ENCODE results near the gene CHCHD3. TPM values are rescaled to one million over a fixed set of nuclear protein-coding genes. Genes with fewer than 3 reads are reported as not detected.

The CHCHD3 gene
- total and polyA plus RNA-seq, 2 of the 4 experiments (the other 2 are of a cell fraction): 56.9 to 141 TPM

DNA sequence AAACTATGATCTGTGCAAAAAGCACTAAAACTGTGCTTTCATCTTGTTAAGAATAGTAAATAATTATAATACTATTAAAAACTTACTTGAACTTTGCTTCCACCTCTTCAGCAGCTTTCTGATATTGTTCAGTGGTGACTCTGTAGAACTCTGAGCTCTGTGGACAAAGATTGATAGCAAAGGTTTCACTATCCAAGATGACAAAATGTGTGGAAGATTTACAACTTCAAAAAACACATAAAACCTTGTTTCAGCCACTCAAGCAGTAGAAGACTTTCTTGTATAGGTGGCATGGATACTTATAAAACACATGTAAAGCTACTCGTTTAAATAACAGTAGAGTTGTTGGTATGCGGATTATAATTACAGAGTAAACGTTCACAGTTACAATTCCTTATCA, 243.6 kb downstream of the CHCHD3 start:
- no peak overlapping the region for H2AK9ac ChIP-seq (replicated peaks; ENCODE audit: low read depth, low read length, poor library complexity)
- H2AFZ ChIP-seq (replicated peaks; ENCODE audit: low read length, poor library complexity): no peak overlapping the region
- no peak overlapping the region for H2AK5ac ChIP-seq (ENCODE audit: low read depth, low read length)
- no CpG with 5 or more reads among the region's 3 CpGs for WGBS, 2 experiments (ENCODE audit: extremely low coverage in 2 of 2, insufficient read length in 1 of 2)
- no peak overlapping the region for H3K4ac ChIP-seq (ENCODE audit: low read depth, low read length)
- no peaks in the 10 kb centered on the region for H3K4me1 ChIP-seq (ENCODE audit: control insufficient read depth, insufficient read depth, low read length)
- peaks cover 0 to 5% of the 10 kb centered on the region in 2 experiments; a peak in 1 of 4 replicates for H3K79me1 ChIP-seq (ENCODE audit: low read depth in 1 of 2, low read length in 2 of 2)
- dilution Hi-C loops (cut with HindIII; ENCODE audit: low sequenced_read_pairs, unreplicated experiment) (no loop called here), in situ Hi-C loops (cut with MboI; ENCODE audit: low sequenced_read_pairs) (no loop called here), intact Hi-C loops (cut with micrococcal nuclease) (no loop called here)
- H3K23ac ChIP-seq (ENCODE audit: low read depth, low read length): no peak overlapping the region
- no peak overlapping the region for H4K5ac ChIP-seq (ENCODE audit: low read depth, low read length)
- no peak overlapping the region for H2BK5ac ChIP-seq (ENCODE audit: low read depth, low read length, poor library complexity, severe bottlenecking)
- no peak overlapping the region for H4K91ac ChIP-seq (ENCODE audit: insufficient read depth, low read depth, low read length)
- no peak overlapping the region for H4K8ac ChIP-seq (ENCODE audit: low read depth in 2 of 2, low read length in 2 of 2)
- no peak overlapping the region for H2BK15ac ChIP-seq (ENCODE audit: low read depth, low read length)
- no peak overlapping the region for H3K4me3 ChIP-seq (ENCODE audit: insufficient read depth, low read depth, low read length)
- H3K27me3 ChIP-seq (ENCODE audit: control insufficient read depth, insufficient read depth, low read length): no peaks in the 10 kb centered on the region
- H3K27ac ChIP-seq (ENCODE audit: insufficient read depth, low read length): no peak overlapping the region
- no peak overlapping the region for H2BK120ac ChIP-seq (ENCODE audit: low read depth, low read length)
- ChIA-PET POLR2A (ENCODE audit: unreplicated experiment) (no interaction called here), CTCF (no interaction called here)
- no peaks in the 10 kb centered on the region for H3K9me3 ChIP-seq (ENCODE audit: control insufficient read depth, insufficient read depth, low read length)
- H3K4me2 ChIP-seq (ENCODE audit: low read depth, low read length): no peak overlapping the region
- no peak overlapping the region for H3K14ac ChIP-seq (replicated peaks; ENCODE audit: low read depth, low read length)
- H3K56ac ChIP-seq (ENCODE audit: extremely low read depth, insufficient read depth, low read length): no peak overlapping the region
- H4K20me1 ChIP-seq (ENCODE audit: insufficient read depth, low read length): no peaks in the 10 kb centered on the region
- TF ChIP-seq MXI1 (IDR thresholded peaks at IDR 0.05; ENCODE audit: borderline replicate concordance, low read depth, low read length): no peak
- TF ChIP-seq MAFK (IDR thresholded peaks at IDR 0.05; ENCODE audit: low read depth, low read length): no peak
- no peak for TF ChIP-seq CHD1 (IDR thresholded peaks at IDR 0.05; ENCODE audit: low read depth, low read length)
- no peak for TF ChIP-seq BHLHE40 (IDR thresholded peaks at IDR 0.05; ENCODE audit: low read depth, low read length)
- TF ChIP-seq MAZ (IDR thresholded peaks at IDR 0.05; ENCODE audit: borderline replicate concordance, low read depth, low read length): no peak
- TF ChIP-seq RCOR1 (IDR thresholded peaks at IDR 0.05; ENCODE audit: insufficient replicate concordance, low read length): no peak
- no peak for TF ChIP-seq NFE2L2 (IDR thresholded peaks at IDR 0.05; ENCODE audit: low read depth, low read length)
- TF ChIP-seq POLR2A (IDR thresholded peaks at IDR 0.05; ENCODE audit: low read depth, low read length): no peak
- TF ChIP-seq, protein P1, sequence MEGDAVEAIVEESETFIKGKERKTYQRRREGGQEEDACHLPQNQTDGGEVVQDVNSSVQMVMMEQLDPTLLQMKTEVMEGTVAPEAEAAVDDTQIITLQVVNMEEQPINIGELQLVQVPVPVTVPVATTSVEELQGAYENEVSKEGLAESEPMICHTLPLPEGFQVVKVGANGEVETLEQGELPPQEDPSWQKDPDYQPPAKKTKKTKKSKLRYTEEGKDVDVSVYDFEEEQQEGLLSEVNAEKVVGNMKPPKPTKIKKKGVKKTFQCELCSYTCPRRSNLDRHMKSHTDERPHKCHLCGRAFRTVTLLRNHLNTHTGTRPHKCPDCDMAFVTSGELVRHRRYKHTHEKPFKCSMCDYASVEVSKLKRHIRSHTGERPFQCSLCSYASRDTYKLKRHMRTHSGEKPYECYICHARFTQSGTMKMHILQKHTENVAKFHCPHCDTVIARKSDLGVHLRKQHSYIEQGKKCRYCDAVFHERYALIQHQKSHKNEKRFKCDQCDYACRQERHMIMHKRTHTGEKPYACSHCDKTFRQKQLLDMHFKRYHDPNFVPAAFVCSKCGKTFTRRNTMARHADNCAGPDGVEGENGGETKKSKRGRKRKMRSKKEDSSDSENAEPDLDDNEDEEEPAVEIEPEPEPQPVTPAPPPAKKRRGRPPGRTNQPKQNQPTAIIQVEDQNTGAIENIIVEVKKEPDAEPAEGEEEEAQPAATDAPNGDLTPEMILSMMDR (conservative IDR thresholded peaks at IDR 0.05; ENCODE audit: low read depth, low read length): no peak
- no peak for TF ChIP-seq FOS (IDR thresholded peaks at IDR 0.05; ENCODE audit: low read depth, low read length)
- TF ChIP-seq RAD21 (IDR thresholded peaks at IDR 0.05; ENCODE audit: low read length): no peak
- no peak for TF ChIP-seq RFX5 (IDR thresholded peaks at IDR 0.05; ENCODE audit: low read depth, low read length)
- no peak for TF ChIP-seq SMC3 (IDR thresholded peaks at IDR 0.05; ENCODE audit: low read depth, low read length)
- TF ChIP-seq, protein P2, sequence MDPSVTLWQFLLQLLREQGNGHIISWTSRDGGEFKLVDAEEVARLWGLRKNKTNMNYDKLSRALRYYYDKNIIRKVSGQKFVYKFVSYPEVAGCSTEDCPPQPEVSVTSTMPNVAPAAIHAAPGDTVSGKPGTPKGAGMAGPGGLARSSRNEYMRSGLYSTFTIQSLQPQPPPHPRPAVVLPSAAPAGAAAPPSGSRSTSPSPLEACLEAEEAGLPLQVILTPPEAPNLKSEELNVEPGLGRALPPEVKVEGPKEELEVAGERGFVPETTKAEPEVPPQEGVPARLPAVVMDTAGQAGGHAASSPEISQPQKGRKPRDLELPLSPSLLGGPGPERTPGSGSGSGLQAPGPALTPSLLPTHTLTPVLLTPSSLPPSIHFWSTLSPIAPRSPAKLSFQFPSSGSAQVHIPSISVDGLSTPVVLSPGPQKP (IDR thresholded peaks at IDR 0.05; ENCODE audit: borderline replicate concordance, low read depth, low read length): no peak
- TF ChIP-seq, protein P3, sequence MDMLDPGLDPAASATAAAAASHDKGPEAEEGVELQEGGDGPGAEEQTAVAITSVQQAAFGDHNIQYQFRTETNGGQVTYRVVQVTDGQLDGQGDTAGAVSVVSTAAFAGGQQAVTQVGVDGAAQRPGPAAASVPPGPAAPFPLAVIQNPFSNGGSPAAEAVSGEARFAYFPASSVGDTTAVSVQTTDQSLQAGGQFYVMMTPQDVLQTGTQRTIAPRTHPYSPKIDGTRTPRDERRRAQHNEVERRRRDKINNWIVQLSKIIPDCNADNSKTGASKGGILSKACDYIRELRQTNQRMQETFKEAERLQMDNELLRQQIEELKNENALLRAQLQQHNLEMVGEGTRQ (IDR thresholded peaks at IDR 0.05; ENCODE audit: low read depth, low read length): no peak
- no peak overlapping the region for H3K9ac ChIP-seq (ENCODE audit: low read depth, low read length)
- H3K36me3 ChIP-seq (ENCODE audit: control insufficient read depth, insufficient read depth, low read length): 0 out of 2 replicates have a peak, but pooled peaks cover 1% of the 10 kb centered on the region
- no TSS peak for BruUV-seq (replicated peaks)
- no peak for DNase-seq
- no peak overlapping the region for H2BK20ac ChIP-seq (ENCODE audit: low read depth, low read length)
- H3K9me1 ChIP-seq (ENCODE audit: insufficient read depth, low read length): no peaks in the 10 kb centered on the region
- ATAC-seq (ENCODE audit: low read depth): no peak
- H3K18ac ChIP-seq (ENCODE audit: low read depth, low read length): no peak overlapping the region
